GM21737 (cell line): Measurements from ENCODE around the gene PLA2G4B.

Source experiments
- ATAC-seq: cut with Tn5 transposase; IDR thresholded peaks from one replicate; pipeline ENCODE4 v1.9.1; 2021; ENCODE audit warnings: mild to moderate bottlenecking, moderate library complexity; ENCODE audit not compliant: unreplicated experiment

The PLA2G4B gene

GRCh38 chr15:41838400-41838897, at the start of gene PLA2G4B:
Gene PLA2G4B (plus strand): TSS chr15:41838847. CDS start chr15:41838914, 67 bp downstream.
- no peak for ATAC-seq

GRCh38 chr15:41789236-41789635, 49.4 kb upstream of the PLA2G4B start:
- no peak for ATAC-seq

- no peak for ATAC-seq
These were observed 49.0 kb upstream of the PLA2G4B start for GRCh38 chr15:41789662-41790061.

- no peak for ATAC-seq
These were observed 48.5 kb upstream of the PLA2G4B start for GRCh38 chr15:41790169-41790568.

- no peak for ATAC-seq
These were observed 47.7 kb upstream of the PLA2G4B start for GRCh38 chr15:41790756-41791546.

GRCh38 chr15:41791547-41791937, 47.1 kb upstream of the PLA2G4B start:
- ATAC-seq: no peak

- no peak for ATAC-seq
These were observed 46.5 kb upstream of the PLA2G4B start for GRCh38 chr15:41792000-41792637.

- no peak for ATAC-seq
These were observed 44.6 kb upstream of the PLA2G4B start for GRCh38 chr15:41794081-41794480.

- no peak for ATAC-seq
These were observed 42.4 kb upstream of the PLA2G4B start for GRCh38 chr15:41795996-41796856.

- ATAC-seq: no peak
These were observed 41.3 kb upstream of the PLA2G4B start for GRCh38 chr15:41797201-41797944.

- no peak for ATAC-seq
These were observed 39.8 kb upstream of the PLA2G4B start for GRCh38 chr15:41798607-41799487.

GRCh38 chr15:41799488-41799805, 39.2 kb upstream of the PLA2G4B start:
- ATAC-seq: no peak

- ATAC-seq: no peak
These were observed 37.5 kb upstream of the PLA2G4B start for GRCh38 chr15:41801185-41801584.

- no peak for ATAC-seq
These were observed 36.7 kb upstream of the PLA2G4B start for GRCh38 chr15:41801850-41802455.

GRCh38 chr15:41804361-41804760, 34.3 kb upstream of the PLA2G4B start:
- no peak for ATAC-seq

GRCh38 chr15:41804916-41805666, 33.6 kb upstream of the PLA2G4B start:
- no peak for ATAC-seq

- ATAC-seq: no peak
These were observed 32.9 kb upstream of the PLA2G4B start for GRCh38 chr15:41805711-41806110.

- ATAC-seq: no peak
These were observed 32.1 kb upstream of the PLA2G4B start for GRCh38 chr15:41806291-41807181.
